Fibroblast of skin of left biceps (primary cell): ENCODE measurements around the gene NCKAP5L.

ENCODE experiments used
- DNase-seq, 2 experiments: peaks; one replicate each; pipeline ENCODE4 v3.0.0-alpha.2; 2013; ENCODE audit warnings: low read depth in 2 of 2

Gene NCKAP5L

GRCh38 chr12:49824895-49825294, 3.3 kb downstream of the NCKAP5L start:
- DNase-seq: no peak

DNA sequence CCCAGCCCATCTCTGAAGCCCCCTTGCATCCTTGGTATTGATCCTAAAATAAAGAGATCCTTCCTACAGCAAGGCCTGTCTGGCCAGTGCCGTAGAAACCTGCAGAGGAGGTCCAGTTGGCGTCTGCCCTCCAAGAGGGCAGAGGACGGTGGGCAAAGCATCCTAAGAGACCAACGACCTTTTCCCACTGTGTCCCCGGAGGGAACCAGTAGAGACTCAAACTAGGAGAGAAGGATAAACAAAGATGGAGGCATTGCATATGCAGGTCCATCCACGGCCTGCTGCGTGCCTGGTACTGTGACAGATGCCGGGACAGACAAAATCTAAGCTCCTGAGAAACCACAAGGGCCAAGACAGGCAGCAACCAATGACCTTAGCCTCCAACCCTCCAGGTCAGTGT, 3.8 kb downstream of the NCKAP5L start:
- DNase-seq: no peak

DNA sequence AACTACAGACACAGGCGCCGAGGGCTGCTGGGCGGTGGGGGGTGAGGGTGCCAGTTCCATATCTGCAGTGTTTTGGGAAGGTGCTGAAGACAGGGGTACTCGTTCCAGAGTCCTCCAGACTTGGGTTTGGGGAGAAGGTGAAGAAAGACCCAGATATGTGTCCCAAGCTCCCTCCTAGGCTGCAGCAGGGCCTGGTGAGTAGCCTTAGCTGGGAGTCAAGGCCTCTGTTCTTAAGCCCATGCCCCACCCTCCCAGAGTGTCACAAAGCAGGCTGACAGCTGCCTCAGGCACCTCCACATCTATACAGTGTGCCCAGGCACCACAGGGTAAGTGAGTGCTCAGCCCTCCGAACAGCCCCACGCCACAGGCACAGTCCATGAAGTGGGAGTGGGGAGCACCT, 4.3 kb downstream of the NCKAP5L start:
- DNase-seq: no peak

GRCh38 chr12:49823350-49823749, 4.9 kb downstream of the NCKAP5L start:
- DNase-seq: no peak

GRCh38 chr12:49821373-49822287, 6.6 kb downstream of the NCKAP5L start:
- no peak for DNase-seq

DNA sequence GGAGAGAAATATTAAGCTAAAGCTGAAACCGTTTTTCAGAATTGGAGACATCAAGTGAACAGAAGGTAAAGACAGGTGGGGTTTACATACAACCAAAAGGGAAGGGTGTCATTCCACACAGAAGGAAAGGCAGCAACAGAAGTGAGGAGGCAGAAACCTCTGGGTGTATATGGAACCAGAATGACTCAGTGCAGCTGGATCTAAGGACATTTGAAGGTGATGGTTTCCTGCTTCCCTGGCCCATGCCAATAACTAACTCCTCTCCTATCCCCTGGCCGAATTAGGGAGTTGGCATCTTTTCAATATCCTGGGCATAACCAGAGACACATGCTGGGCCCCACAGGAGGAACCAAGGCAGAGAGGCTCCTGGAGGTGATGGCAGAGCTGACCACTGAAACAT, 8.4 kb downstream of the NCKAP5L start:
- DNase-seq: no peak

GRCh38 chr12:49818241-49818895, 9.8 kb downstream of the NCKAP5L start:
- no peak for DNase-seq

DNA sequence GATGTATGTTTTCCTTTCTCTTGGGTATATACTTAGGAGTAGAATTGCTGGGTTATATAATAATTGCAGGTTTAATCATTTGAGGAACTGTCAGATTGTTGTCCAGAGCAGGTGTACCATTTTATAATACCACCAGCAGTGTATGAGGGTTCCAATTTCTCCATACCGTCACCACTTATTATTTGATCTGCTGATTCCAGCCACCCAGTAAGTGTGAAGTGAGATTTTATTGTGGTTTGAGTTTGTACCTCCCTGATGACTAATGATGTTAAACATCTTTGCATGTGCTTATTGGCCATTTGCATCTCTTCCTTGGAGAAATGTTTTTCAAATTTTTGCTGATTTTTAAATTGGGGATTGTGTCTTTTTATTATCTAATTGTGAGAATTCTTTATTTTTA, 15.1 kb downstream of the NCKAP5L start:
- no peak for DNase-seq

DNA sequence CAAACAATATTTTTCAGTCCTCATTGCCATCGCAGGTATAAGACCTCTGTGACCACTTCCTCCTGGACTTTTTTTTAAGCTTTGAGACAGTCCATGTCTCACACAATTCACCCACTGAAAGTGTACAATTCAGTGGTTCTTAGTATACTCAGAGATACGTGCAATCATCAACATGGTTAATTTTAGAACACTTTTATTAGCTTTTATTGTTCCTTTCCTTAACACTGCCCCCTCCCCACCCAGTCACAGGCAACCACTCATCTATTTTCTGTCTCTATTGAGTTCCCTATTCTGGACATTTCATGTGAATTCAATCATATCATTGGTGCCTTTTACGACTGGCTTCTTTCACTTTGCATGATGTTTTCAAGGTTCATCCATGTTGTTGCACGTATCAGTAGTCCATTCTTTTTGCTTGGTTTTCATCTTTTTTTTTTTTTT, 16.2 kb downstream of the NCKAP5L start:
- no peak for DNase-seq

- DNase-seq: no peak
Observed at GRCh38 chr12:49811136-49811535, 17.1 kb downstream of the NCKAP5L start.

DNA sequence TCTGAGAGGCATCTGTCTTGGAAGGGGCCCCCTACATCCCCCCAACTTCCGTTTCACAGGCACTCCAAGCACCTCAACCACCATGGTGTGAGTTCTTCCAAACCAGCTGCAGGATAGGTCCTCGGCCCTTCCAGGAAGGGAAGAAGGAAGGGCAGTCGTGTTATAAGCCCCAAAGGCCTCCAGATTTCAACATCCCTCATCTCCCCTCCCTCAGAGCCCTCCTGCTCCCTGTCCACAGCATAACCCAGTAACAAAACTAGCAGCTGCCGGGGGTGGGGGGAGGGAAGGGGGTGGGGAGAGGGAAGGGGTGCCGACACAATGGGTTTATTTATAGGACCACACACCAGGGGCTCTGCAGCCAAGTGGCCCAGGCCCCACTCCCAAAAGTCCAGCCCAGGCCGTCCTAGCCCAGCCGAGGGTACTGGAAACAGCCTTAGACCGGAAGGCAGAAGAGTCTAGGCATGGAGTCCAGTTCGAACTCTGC, 18.3 kb downstream of the NCKAP5L start:
- no peak for DNase-seq

DNA sequence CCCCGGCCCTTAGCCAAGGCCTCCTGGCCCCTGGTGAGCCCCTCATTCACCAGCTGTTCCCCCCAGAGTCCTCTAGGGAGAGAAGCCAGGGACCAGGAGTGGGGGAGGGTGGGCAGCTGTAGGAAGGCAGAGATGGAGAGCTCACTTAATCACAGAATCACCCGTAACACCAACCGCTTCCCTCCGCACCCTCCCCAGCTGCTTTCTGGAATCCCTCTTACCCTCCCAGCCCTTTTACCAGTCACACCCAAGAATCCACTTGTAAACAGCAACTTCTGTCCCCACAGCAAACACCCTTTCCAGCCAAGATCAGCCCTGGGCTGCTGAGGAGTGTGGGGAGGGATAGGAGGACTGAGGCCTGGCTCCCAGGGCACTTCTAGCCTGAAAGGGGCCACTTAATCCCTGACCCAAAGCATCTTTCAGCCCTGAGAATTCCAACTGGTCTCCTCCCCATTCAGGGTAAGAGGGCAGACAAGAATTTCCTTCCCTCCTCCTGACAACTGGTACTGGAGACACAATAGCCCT, 18.8 kb downstream of the NCKAP5L start:
- DNase-seq: no peak

GRCh38 chr12:49808686-49809380, 19.4 kb downstream of the NCKAP5L start:
- no peak for DNase-seq

GRCh38 chr12:49807991-49808580, 20.1 kb downstream of the NCKAP5L start:
- DNase-seq: no peak

- DNase-seq: no peak
Observed at GRCh38 chr12:49806877-49807276, 21.3 kb downstream of the NCKAP5L start.

GRCh38 chr12:49806321-49806813, 21.8 kb downstream of the NCKAP5L start:
- no peak for DNase-seq

GRCh38 chr12:49805409-49805808, 22.8 kb downstream of the NCKAP5L start:
- no peak for DNase-seq

DNA sequence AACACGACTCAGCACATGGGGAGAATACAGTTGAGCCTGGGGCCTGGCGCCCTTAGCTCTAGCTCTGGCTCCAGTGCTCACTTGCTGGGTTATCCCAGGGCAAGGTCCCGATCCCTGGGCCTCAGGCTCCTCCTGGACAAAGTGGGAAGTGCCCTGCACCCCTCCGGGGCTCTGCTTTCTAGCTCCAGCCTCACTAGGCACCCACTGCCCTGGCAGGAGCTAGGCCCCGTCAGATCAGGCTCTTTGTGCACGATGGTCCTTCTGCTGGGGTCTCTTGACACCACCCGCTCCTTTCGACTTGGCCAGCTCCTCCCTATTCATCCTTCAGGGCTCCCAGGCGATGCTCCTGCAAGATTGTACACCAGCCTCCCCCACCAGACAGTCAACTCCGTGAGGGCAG, 23.4 kb downstream of the NCKAP5L start:
- DNase-seq: no peak

- no peak for DNase-seq
Observed at GRCh38 chr12:49803693-49804450, 24.3 kb downstream of the NCKAP5L start.

- DNase-seq: no peak
Observed at GRCh38 chr12:49801141-49802063, 26.8 kb downstream of the NCKAP5L start.
